Calu3 (cell line): Measurements from ENCODE around the gene DNAH1. TPM values are rescaled to one million over a fixed set of nuclear protein-coding genes. Genes with fewer than 3 reads are reported as not detected.

Source experiments
- BruUV-seq: library from RNA; stranded (reverse); fragments of 400-500 nt; replicated peaks from 2 replicates; lab custom pipeline; 2021; lab: Mats Ljungman, UMichigan
- CTCF ChIA-PET: fragments of 300-600 bp; sonication (Branson Sonifier 250); formaldehyde crosslinking; loops from one replicate; lab custom pipeline; 2022; ENCODE audit warnings: antibody characterized with exemption; lab: Charles Lee
- DNase-seq: peaks from one replicate; pipeline ENCODE4 v3.0.0; 2022
- H3K27ac Mint-ChIP-seq: one replicate; pipeline ENCODE4 v1.8.0; 2022; ENCODE audit warnings: mixed read lengths; ENCODE audit not compliant: unreplicated experiment
- H3K27me3 Mint-ChIP-seq: one replicate; pipeline ENCODE4 v1.8.0; 2022; ENCODE audit warnings: mixed read lengths; ENCODE audit not compliant: unreplicated experiment
- H3K36me3 Mint-ChIP-seq: one replicate; pipeline ENCODE4 v1.8.0; 2022; ENCODE audit warnings: mild to moderate bottlenecking, moderate library complexity, mixed read lengths; ENCODE audit not compliant: insufficient read depth, unreplicated experiment
- H3K4me1 Mint-ChIP-seq: one replicate; pipeline ENCODE4 v1.8.0; 2022; ENCODE audit warnings: mild to moderate bottlenecking, low read depth, mixed read lengths; ENCODE audit not compliant: unreplicated experiment
- H3K4me3 Mint-ChIP-seq: one replicate; pipeline ENCODE4 v1.8.0; 2022; ENCODE audit warnings: mild to moderate bottlenecking, low read depth, moderate library complexity, mixed read lengths; ENCODE audit not compliant: unreplicated experiment
- H3K9me3 Mint-ChIP-seq: one replicate; pipeline ENCODE4 v1.8.0; 2022; ENCODE audit warnings: low read depth, mixed read lengths; ENCODE audit not compliant: unreplicated experiment
- intact Hi-C: fragments of 100-400 bp; cut with micrococcal nuclease; formaldehyde crosslinking; loops from one replicate; pipeline ENCODE4 v1.10.0; 2022; ENCODE audit not compliant: unreplicated experiment
- total RNA-seq: library from RNA; stranded (reverse); gene quantifications from 2 replicates; pipeline ENCODE4 v1.2.3, GENCODE V29; 2022
- TF ChIP-seq, protein P1 (sequence below): fragments of 200-600 bp; IDR thresholded peaks from one replicate; pipeline ENCODE4 v1.8.0; 2022; ENCODE audit warnings: antibody characterized with exemption; ENCODE audit not compliant: unreplicated experiment

DNAH1 gene
- total RNA-seq, 1 experiment from 2014 or later = 13.1 TPM

DNA sequence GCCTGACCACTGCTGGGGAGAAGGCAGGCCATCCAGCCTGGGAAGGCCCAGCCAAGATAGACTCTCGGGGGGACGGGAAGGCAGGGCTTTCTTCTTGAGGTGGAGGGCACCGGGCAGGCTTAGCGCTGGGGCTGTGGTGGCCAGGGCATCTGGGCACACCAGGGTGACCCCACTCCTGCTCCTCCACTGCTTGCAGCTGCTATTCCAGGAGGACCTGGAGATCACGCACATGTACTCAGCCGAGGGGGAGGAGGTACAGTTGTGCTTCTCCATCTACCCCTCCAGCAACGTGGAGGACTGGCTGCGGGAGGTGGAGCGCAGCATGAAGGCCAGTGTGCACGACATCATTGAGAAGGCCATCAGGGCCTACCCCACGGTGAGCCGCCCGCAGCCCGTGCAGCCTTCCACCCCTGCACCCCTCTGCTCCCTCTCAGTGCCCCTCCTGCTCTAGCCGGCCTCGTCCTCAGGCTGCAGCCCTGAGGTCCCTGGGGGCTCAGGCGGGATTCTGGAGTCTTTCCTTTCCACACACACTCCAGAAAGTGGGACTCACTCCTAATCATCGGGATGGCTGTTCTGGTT is 42.3 kb downstream of the DNAH1 start:
- Mint-ChIP-seq H3K4me1 (no peaks in the 10 kb centered on the region), H3K9me3 (no peaks in the 10 kb centered on the region), H3K4me3 (no peak overlapping the region), H3K27me3 (no peaks in the 10 kb centered on the region), H3K36me3 (no peaks in the 10 kb centered on the region), H3K27ac (no peak overlapping the region)
- BruUV-seq = no TSS peak
- TF ChIP-seq, protein P1, sequence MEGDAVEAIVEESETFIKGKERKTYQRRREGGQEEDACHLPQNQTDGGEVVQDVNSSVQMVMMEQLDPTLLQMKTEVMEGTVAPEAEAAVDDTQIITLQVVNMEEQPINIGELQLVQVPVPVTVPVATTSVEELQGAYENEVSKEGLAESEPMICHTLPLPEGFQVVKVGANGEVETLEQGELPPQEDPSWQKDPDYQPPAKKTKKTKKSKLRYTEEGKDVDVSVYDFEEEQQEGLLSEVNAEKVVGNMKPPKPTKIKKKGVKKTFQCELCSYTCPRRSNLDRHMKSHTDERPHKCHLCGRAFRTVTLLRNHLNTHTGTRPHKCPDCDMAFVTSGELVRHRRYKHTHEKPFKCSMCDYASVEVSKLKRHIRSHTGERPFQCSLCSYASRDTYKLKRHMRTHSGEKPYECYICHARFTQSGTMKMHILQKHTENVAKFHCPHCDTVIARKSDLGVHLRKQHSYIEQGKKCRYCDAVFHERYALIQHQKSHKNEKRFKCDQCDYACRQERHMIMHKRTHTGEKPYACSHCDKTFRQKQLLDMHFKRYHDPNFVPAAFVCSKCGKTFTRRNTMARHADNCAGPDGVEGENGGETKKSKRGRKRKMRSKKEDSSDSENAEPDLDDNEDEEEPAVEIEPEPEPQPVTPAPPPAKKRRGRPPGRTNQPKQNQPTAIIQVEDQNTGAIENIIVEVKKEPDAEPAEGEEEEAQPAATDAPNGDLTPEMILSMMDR = no peak
- CTCF ChIA-PET = no interaction called here
- intact Hi-C loops = no loop called here
- DNase-seq = no peak

DNA sequence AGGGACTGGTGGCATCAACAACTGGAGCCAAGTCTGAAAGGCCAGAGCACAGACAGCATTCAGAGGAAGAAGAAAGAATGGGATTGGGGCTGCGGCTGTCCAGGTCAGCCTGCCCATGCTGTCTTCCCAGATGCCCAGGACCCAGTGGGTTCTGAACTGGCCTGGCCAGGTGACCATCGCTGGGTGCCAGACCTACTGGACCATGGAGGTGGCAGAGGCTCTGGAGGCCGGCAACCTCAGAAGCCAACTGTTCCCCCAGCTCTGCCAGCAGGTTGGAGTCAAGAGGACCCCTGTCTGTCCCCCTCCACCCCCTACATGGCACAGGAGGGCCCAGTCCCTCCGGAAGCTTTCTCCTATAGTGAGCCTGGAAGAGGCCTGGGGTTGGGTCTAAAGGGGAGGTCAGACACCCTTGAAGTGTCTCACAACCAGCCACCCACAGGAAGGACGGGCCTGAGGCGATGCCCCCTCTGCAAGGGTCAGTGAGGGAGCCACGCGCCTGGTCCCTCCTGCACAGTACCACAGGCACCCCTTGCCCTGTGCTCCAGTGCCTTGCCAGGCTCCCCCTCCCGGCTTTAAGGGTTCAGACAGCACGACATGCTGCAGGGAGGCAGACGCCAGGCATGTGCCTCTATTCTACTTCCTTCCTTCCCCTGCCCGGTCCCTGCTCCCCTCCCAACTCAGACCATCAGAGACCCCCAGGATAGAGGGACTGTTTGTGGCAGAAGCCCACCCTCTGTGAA is 43.2 kb downstream of the DNAH1 start:
- intact Hi-C loops = no loop called here
- no peaks in the 10 kb centered on the region for H3K36me3 Mint-ChIP-seq
- no peak overlapping the region for H3K4me3 Mint-ChIP-seq
- TF ChIP-seq, protein P1 = no peak
- H3K9me3 Mint-ChIP-seq = no peaks in the 10 kb centered on the region
- CTCF ChIA-PET = no interaction called here
- DNase-seq = no peak
- no peaks in the 10 kb centered on the region for H3K27me3 Mint-ChIP-seq
- no TSS peak for BruUV-seq
- H3K27ac Mint-ChIP-seq = no peak overlapping the region
- no peaks in the 10 kb centered on the region for H3K4me1 Mint-ChIP-seq

DNA sequence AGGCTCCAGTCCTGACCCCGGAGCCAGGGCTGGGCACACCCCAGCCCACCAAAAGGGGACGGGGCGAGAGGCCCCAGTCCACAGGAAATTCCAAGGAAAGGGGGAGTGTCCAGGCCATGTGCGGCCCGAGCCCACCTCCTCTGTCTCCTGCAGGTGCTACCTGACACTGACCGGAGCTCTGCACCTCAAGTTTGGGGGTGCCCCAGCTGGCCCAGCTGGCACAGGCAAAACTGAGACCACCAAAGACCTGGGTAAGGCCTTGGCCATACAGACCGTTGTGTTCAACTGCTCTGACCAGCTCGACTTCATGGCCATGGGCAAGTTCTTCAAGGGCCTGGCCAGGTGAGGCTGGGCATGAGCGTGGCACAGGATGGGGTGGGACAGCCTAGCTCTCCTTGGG is 44.9 kb downstream of the DNAH1 start:
- TF ChIP-seq, protein P1 = no peak
- Mint-ChIP-seq H3K4me3 (no peak overlapping the region), H3K27me3 (no peaks in the 10 kb centered on the region), H3K4me1 (no peaks in the 10 kb centered on the region), H3K36me3 (no peaks in the 10 kb centered on the region), H3K9me3 (no peaks in the 10 kb centered on the region), H3K27ac (no peak overlapping the region)
- no peak for DNase-seq
- CTCF ChIA-PET = no interaction called here
- no TSS peak for BruUV-seq
- intact Hi-C loops = no loop called here

DNA sequence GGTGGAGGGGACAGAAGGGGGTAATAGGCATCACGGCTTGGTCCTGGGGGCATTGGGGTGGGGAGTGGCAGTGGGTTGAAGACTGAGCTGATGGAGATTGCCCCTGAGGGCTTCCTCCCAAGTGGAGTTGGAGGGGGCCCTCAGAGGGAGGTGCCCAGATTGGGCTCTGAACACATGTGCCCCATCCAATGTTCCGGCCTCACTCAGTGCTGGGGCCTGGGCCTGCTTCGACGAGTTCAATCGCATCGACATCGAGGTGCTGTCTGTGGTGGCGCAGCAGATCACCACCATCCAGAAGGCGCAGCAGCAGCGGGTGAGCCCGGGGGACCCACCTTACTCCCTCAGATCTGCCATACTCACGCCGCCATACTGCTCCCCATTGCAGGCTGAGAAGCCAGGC is 45.3 kb downstream of the DNAH1 start:
- TF ChIP-seq, protein P1 = no peak
- H3K4me3 Mint-ChIP-seq = no peak overlapping the region
- no peak for DNase-seq
- H3K9me3 Mint-ChIP-seq = no peaks in the 10 kb centered on the region
- no peaks in the 10 kb centered on the region for H3K36me3 Mint-ChIP-seq
- H3K27ac Mint-ChIP-seq = no peak overlapping the region
- intact Hi-C loops = no loop called here
- H3K27me3 Mint-ChIP-seq = no peaks in the 10 kb centered on the region
- CTCF ChIA-PET = no interaction called here
- no peaks in the 10 kb centered on the region for H3K4me1 Mint-ChIP-seq
- BruUV-seq = no TSS peak
